DMS53 (cell line): ENCODE data around the gene ANKFN1.
"Not testable (repeated sequence)": the region's sequence is repeated elsewhere in the genome, so short reads cannot be mapped to it uniquely, and the experiment has no call there.

Experiments
- DNase-seq: peaks from one replicate; lab custom pipeline; 2025; lab: John Stamatoyannopoulos, UW

The ANKFN1 gene

DNA sequence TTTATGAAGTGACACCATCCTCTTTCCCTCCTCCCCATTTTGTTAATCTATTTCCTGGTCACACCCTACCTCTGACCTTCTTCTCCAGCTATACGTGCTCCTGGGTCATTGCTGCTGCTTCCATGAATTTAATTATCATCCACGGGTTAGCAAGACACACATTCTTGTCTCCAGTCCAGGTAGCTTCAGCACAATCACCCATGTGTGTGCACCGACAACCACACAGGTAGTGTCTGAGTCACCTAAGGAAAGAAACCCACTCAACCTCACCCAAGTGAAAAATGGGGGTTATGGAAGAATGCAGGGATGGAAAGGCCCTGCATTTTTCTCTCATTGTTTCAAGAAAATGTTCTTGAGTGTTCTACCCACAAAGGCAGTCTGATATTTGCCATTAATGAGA lies 135.5 kb downstream of the ANKFN1 start:
- not testable (repeated sequence) for DNase-seq

DNA sequence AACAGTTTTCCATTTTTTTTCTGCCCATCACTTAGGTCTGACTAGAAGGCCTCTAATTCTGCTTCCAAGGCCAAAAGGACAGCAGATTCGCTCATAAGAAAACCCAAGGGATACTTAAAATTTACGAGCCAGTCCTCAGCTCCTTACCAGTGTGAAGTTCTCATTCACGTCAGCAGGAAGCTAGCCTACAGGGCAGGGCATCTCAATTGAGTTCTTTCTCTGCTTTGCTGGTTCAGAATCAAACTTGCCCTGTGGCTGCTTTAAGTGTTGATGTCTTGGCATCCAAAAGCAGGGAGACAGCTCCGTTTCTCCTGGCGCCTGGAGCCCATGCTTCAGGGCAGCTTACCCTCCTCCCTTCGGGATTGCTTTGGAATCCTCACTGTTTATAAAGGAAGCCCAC lies 136.0 kb downstream of the ANKFN1 start:
- no peak for DNase-seq

DNA sequence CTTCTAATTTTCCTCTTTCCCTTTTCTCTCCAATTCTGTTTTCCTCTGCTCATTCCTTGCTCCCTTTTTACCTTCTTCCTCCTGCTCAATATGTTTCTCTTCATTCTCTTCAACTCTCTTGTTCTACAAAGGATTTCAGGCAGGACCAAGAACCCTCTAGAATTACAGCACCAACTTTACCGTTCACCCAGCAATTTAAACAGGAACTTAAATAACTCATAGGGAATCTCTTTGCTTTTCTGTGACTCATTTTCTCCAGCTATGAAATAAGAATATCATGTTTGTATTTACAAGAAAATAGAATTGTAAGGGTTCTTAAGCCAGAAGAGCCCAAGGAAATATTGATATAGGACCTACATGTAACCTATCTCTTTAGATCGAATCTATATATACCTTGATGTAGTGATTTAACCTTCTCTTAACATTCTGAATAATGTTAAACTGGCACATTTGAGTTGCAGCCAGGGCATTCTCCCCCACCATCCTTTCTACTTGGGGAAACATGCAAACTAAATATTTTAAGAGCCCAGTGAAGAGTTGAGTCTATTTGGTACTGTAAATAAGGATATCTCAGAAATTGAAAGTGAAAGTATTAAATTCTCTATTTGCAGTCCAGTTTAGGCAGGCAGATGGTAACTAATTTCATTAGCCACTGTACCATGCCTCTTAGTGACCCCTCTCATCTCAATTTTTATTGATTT lies 137.0 kb downstream of the ANKFN1 start:
- peak; percentile 45 for DNase-seq

DNA sequence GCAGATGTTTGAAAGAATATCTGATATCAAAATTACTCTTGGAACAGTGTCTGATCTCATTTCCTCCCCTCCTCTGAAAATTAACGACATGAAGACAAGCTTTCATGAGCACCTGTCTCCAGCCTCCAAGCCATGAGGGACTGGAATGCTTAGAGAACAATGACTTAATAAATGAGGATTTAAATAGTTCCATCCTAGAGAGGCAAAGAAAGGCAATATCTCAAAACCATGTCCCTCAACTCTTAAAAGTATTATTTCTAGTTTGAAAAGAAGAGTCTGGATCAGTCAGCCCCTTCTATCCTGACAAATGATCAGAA lies 137.5 kb downstream of the ANKFN1 start:
- DNase-seq, result peak; percentile 45

DNA sequence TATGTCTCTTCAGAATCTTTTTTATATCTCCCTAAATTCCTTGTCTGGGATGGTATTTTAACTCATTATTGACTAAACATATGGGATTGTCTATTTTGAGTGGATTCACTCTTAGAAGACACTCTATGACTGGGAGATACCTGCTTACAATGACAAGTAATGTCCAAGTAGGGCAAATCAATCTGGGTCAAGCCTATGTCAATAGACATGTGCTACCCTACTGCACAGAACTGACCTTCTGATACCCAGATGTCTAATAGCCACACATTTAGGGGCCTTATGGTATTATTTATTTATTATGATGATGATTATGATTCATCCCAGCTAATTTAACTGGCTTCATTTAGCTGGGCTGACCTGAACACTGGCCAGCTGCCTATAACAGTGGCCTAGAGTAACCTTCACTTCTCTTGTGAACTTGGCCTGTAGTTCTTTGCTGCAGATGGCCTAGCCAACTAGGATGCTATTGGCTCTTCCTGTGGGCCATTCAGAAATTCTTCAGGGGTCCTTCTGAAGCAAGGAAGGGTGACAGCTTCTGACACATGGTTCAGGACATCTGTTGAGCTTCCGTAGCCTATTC lies 138.0 kb downstream of the ANKFN1 start:
- DNase-seq, result no peak

DNA sequence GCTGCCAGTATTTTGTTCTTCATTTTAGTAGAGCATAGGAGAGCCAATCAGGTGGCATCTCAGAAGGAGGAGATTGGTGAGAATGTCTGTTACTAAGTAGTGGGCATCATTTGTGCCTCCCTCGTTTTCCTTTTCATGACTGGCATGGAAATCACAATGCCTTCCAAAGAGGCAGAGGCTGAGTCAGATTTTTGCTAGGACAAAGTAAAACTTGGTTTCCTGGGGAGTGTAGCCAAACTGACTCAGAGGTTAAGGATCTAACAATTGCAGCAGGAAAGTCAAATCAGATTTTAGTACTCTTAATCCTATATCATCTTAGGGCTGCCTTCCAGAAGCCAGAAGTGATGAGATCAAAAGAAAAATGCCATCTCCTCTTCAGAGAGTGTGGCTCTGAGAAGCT lies 138.7 kb downstream of the ANKFN1 start:
- no peak for DNase-seq

DNA sequence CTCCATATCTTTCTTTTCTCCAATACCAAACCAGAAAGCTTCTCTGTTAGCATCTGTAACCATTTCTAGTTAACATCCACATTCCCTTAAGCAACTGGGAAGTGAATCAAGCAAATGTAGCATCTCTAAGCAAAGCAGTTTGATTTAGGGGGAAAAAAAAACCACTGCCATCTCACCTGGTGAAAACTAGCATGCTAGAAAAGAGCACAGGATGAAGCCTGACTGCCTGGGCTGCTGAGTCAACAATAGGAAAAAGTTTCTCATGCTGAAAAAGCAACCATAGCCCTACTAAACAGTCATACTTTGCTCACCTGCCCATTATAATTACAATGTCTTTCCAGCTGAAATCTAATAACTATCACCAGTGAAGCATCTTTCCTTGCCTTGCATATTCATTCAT lies 139.3 kb downstream of the ANKFN1 start:
- DNase-seq, result no peak

DNA sequence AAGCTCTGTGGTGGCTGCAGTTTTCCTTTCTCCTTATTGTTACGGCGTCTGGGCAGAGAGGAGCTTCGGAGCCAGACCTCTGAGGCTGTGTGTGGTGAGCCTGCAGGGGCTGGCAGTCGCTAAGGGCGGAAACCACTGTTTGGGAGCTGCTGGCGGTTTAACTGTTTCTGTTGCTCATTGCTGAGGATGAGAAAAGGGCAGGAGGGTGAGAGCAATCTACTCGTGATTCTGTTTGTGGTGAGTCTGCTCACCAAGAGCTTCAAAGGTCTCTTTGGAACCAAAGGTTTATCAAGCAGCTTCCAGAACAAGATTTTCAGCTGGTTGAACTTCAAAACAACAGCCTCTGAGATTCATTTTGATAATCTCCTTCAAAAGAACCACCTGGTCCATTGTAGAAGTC lies 143.9 kb downstream of the ANKFN1 start:
- DNase-seq, result no peak

DNA sequence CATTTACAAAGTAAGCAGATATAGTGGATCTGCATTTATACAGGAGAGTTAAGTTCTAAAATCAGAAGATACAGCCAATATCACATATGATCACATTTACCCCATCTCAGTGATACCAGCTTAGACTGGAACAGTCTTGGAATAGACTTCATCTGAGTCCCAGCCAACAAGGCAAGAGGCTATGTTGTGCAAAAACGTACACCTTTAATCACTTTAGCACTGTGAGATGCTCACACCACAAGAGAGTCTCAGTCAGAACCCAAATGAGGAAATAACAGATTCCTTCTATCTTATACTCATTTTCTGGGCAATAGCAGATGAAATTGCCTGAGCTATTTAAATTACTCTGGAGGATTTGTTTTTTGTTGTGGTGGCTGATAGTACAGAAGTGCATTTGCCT lies 145.6 kb downstream of the ANKFN1 start:
- DNase-seq, result no peak

DNA sequence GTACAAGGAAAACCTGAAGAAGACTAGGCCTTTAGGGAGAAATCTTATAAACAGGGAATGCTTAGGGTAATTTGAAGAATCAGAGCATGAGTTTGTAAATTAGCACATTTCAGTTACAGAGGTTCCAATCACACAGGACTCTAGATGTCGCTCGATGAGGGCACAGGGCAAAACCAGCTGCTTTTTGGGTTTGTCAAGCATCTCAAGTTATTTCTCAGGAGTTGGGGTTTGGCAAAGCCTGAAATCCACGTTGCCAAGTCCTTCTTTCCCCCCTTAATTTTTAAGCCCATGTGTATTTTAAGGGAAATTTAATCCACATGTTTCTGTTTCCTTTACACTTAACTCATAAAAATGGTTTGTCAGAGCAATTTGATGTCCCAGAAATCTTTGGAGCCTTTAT lies 146.9 kb downstream of the ANKFN1 start:
- DNase-seq, result no peak

DNA sequence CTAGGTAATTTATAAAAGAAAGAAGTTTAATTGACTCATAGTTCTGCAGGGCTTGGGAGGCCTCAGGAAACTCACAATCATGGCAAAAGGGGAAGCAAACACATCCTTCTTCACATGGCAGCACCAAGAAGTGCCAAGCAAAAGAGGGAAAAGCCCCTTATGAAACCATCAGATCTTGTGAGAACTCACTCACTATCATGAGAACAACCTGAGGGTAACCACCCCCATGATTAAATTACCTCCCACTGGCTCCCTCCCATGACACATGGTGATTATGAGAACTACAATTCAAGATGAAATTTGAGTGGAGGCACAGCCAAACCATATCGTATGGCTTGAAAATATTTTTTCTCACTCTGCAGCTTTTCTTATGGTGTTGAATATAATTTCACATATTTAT lies 151.7 kb downstream of the ANKFN1 start:
- peak; percentile 21 for DNase-seq

DNA sequence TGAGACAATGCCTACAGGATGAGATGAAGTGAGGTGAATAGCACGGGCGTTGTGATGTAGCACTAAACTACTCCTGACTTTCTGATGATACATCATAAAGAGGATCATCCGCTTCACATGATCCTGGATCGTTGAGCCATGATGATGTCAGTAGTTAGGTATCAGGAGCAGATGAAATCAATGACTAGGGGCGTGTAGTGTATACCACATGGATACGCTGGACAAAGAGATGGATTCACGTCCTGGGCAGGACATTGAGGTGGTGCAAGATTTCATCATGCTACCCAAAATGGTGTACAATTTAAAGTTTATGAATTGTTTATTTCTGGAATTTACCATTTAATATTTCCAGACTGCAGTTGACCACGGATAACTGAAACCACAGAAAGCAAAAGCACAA lies 156.6 kb downstream of the ANKFN1 start:
- no peak for DNase-seq

DNA sequence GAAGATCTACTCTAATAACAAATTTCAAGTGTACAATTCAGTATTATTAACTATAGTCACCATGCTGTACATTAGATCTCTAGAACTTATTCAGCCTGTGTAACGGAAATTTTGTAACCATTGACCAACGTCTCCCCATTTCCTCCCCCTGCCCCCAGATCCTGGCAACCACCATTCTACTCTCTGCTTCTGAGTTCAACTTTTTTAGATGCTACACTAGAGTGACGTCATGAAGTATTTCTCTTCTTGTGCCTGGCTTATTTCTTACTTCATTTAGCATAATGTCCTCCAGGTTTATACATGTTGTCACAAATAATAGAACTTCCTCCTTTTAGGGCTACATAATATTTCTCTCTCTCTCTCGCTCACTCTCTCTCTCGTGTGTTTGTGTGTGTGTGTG lies 157.5 kb downstream of the ANKFN1 start:
- no peak for DNase-seq

DNA sequence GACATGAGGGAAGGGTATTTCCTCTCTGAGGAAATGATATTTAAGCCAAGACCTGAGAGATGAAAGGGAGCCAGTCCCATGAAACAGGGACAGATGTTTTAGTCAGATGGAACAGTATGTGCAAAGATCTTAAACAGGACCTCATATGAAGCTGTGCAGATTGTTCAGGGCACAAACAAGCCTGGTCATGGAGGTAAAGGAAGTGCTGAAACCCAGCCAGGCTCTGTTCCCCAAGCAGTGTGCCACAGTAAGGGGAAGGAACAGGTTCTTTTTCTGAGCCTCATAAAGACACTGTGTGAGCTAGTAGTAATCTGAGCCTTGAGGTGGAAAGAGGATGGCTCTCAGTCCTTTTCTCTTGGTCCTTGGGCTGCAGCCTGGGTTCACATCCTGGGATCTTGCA lies 159.9 kb downstream of the ANKFN1 start:
- DNase-seq, result no peak

DNA sequence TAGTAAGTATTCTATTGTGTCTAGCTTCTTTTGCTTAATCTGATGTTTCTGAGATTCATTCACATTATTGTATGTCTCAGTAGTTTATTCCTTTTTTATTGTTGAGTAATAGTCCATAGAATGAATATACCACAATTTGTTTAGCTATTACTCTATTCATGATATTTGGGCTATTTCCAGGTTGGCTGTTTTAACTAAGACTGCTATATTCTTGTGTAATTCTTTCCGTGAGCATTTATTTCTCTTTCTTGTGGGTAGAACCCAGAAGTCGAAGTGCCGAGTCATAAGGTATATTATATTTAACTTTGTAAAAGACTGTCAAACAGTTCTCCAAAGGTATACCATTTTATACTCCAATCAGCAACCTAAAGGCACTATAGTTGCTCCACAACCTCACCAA lies 160.8 kb downstream of the ANKFN1 start:
- no peak for DNase-seq

DNA sequence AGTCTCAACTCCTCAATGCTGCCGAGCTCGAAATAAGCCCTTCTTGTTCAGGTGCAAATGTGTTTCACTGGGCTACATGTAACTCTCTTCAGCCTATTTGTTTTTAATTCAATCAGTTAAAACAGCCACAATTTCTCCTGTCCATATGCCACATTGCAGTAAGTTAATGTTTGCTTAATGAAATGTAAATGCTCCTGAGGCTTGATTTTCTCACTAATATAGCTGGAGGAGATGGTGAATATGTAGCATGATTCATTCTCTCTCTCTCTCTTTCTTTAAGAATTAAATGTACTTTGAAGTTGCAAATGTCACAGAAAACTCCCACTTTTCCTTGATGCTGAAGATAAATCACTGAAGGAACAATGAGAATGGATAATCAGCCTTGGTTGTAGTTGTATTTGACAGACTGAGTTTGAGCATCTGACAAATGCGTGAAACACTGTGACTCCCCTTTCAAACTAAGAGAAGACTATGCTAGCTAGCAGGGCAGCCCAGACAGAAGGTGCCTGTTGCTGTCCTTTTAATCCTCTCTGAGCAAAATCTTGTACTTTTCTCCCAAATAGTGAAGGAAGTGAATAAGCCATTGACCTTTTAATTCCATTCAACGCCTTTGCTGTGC lies 161.8 kb downstream of the ANKFN1 start:
- DNase-seq, result no peak

DNA sequence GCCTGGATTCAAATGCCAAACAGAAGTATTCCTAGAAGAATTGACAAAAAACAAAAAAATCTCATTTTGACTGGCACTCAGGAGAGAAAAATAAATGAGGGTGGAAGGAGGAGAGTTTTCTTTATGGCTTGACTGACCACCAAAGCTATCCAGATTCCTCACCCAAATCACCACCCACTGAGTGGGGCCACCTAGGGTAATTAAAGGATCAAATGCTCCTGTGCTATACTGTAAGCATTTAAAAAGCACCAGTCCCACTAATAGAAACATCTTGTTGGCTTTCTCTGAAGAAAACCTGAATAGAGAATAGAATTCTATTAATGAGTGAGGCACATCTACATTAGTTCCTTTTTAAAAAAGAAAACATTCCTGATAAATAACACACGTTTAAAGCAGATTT lies 163.3 kb downstream of the ANKFN1 start:
- no peak for DNase-seq

DNA sequence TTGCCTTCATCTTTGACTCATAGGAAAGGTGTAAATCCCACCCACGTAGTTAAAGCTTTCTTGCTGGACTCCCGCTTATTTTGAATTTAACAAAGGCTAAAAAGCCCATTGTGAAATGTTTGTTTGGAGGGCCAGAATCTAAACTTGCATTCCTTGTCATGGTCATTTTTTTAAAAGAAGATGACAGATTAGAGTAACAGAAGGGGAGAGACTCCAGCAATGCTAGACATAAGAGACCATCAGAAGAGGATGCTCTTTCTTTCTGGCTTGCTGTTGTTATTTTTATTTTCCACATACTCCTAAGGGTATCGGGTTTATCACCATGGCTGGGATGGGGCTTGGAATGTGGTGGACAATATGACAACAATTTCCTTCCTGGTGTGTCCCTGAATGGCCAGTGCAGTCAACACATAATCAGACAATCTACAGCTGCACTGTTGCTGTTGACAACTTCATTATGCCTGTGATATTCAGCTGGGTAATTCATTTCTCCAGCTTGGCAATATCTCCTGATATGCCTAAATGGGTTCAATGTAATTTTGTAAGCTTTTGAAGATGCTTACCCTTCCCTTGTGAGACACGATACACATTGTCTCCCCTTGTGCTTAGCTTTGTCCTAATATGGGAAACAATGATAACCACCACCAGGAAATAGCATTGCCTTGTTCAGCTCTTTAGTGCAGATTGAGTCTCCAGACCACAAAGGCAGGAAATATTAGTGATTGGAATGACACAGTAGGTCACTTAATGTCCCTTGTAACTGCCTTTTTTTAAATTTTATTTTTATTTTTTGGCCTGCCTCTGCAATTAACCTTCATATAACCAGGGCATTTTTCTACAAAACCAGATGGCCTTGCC lies 164.3 kb downstream of the ANKFN1 start:
- no peak for DNase-seq

DNA sequence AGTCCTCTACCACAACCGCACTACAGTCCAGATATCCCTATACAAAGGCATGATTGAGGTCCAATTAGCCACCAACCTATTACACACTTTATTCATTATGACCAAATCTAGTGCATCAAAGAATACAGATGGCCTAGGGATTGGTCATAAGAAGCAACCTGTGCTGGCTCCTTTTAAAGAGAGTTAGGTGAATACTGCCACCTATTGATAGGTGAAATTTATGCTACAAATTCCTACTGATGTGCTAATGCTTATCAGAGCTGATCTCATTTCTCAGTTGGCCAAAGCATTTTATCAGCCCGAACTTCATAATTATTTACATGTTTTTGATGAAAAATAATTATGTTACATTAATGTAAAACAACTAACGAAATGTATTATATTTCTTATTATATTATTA lies 166.3 kb downstream of the ANKFN1 start:
- DNase-seq, result peak; percentile 78

DNA sequence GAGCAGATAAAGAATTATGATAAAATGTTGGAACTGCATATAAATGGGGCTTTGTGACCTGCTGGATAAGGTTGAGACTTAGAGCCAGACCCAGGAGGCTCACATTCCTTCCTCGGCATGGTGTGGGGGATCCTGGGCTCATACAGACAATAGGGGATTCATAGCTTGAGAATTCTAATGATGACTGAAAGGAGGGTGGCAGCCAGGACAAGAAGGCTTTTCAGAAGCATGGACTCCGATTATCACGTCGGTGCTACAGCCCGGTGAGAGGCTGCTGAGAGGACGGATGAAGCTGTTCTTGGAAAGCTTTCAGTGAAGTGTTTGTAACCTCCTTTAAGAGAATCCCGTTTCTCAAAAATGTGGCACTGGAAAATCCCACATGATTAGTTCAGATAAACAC lies 167.2 kb downstream of the ANKFN1 start:
- no peak for DNase-seq

DNA sequence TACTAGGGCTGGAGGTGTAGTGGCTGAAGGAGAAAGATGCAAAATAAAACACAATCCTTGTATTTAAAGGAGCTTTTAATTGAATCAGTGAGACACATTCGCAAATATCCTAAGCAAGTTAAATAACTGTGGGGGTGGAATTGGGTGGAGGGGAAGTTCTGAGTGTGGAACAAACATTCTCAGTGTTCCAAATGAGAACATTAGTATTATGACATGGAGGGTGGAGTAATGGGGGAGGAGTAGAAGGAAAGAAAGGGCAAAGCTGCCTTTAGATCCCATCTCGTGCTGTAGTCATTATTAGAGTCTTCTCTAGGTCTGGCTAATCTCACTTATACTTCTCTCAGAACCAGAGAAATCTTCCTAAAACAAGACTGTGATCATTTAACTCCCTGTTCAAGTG lies 169.7 kb downstream of the ANKFN1 start:
- no peak for DNase-seq

DNA sequence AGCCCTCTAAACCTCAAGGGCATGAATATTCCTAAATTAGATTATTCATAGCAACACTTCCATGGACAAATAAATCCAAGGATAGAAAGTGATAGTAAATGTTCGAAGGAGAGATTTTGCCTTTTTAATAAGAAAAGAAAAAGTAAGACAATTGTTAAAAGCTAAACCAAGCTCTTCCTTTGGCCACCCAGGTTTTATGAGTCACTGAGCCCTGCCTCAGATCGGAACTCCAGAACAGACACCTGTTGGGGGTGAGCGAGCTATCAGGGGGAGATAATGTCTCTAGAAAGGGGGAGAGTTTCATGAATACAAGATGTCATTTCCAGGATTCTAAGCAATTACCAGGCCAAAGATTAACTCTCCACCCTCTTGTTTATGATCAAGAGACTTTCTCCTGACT lies 171.4 kb downstream of the ANKFN1 start:
- DNase-seq, result no peak
